Fibroblast of lung (primary cell): ENCODE measurements around the gene KHSRP.

Experiments
- CTCF ChIP-seq, 2 donors: IDR thresholded peaks in 1 of 2; conservative IDR thresholded peaks in 1 of 2; 1 replicate in 1 of 2; 2 replicates in 1 of 2; pipeline ENCODE4 v1.5.1; 2011 to 2012; ENCODE audit warnings: low read length in 2 of 2, control low read depth in 1 of 2, inconsistent platforms in 1 of 2, low read depth in 1 of 2, mild to moderate bottlenecking in 1 of 2
- EZH2 ChIP-seq: IDR thresholded peaks from 2 replicates; pipeline ENCODE4 v1.5.1; 2012; ENCODE audit warnings: low read length, control low read depth, mild to moderate bottlenecking; ENCODE audit errors: missing control alignments

- TF ChIP-seq CTCF (conservative IDR thresholded peaks at IDR 0.05 in 1 of 2, IDR thresholded peaks at IDR 0.05 in 1 of 2; ENCODE audit: low read depth in 1 of 2, low read length in 2 of 2) (no peak), EZH2 (no peak)
Observed at GRCh38 chr19:6431891-6432290, 7.3 kb upstream of the KHSRP start.
